B cell (primary cell): ENCODE results near the gene ZBTB32.

Experiments used
- CTCF ChIP-seq: fragments of 200-600 bp; IDR thresholded peaks from one replicate; pipeline ENCODE4 v1.8.0; 2022; ENCODE audit warnings: antibody characterized with exemption, mild to moderate bottlenecking
- EZH2 ChIP-seq: IDR thresholded peaks from 2 replicates; pipeline ENCODE4 v1.6.1; 2012; ENCODE audit warnings: borderline replicate concordance, low read depth, mild to moderate bottlenecking, moderate library complexity, low read length; ENCODE audit not compliant: insufficient read depth, poor library complexity, severe bottlenecking

GRCh38 chr19:35713904-35714495 lies 9.6 kb downstream of the ZBTB32 start:
- TF ChIP-seq CTCF = no peak
- TF ChIP-seq EZH2 = no peak
